ENCODE results near the gene CNTF.

Gene CNTF

DNA sequence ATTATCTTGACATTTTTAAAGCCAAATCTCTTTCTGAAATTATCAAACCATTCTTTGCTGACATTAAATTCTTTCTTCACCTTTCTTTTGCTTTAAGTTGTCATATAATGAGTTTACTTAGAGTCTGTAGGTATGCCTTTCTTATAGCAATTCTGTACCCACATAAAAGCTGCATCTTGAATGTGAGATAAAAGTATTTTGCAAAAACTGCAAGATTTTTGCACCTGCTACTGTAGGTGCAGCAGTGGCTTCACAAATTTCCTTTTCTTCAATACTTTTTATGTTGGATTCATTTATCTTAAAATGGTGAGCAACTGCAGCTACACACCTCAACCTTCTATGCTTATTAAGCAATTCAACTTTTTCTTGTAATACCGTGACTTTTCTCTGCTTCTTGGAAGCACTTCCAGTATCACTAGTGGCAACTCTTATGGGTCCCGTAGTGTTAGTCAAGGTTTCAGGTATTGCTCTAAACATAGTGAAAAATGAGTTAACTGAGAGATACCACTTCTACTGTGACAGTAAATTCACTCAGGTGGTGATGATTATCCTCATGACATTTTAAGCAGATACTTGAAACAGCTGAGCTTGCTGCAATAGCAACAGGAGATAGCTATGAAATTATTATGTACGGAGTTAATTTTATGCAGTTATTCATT is 24.9 kb upstream of the CNTF start:
- DNase-seq: no peak
- in situ Hi-C loops (cut with MboI; ENCODE audit: low pct_unique_long_range_greater_than_20kb, low sequenced_read_pairs): no loop called here

DNA sequence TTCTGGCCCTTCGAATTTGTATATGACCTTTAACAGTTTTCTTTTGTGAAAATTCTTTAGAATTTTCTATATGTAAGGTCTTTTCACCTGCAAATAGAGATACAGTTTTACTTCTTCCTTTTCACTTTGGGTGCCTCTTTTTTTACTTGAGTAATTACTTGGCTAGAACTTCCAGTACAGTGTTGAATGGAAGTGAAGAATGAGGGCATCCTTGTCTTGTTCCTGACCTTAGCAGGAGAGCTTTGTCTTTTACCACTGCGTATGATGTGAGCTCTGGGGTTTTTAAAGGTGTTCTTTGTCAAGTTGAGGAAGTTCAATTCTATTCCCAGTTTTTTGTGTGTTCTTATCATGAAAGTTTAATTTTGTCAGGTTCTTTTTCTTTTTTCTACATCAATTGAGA is 22.0 kb upstream of the CNTF start:
- no peak for DNase-seq
- in situ Hi-C loops (cut with MboI; ENCODE audit: low pct_unique_long_range_greater_than_20kb, low sequenced_read_pairs): no loop called here

- in situ Hi-C loops (cut with MboI; ENCODE audit: low pct_unique_long_range_greater_than_20kb, low sequenced_read_pairs): no loop called here
Observed at GRCh38 chr11:58606930-58607714, 15.3 kb upstream of the CNTF start.

GRCh38 chr11:58608331-58608730 is 14.1 kb upstream of the CNTF start:
- no peak for DNase-seq
- in situ Hi-C loops (cut with MboI; ENCODE audit: low pct_unique_long_range_greater_than_20kb, low sequenced_read_pairs): no loop called here

More at GRCh38 chr11:58606930-58607714, 15.3 kb upstream of the CNTF start:
- DNase-seq: no peak

GRCh38 chr11:58609723-58610122 is 12.7 kb upstream of the CNTF start:
- peak; percentile 55 for DNase-seq
- in situ Hi-C loops (cut with MboI; ENCODE audit: low pct_unique_long_range_greater_than_20kb, low sequenced_read_pairs): no loop called here

DNA sequence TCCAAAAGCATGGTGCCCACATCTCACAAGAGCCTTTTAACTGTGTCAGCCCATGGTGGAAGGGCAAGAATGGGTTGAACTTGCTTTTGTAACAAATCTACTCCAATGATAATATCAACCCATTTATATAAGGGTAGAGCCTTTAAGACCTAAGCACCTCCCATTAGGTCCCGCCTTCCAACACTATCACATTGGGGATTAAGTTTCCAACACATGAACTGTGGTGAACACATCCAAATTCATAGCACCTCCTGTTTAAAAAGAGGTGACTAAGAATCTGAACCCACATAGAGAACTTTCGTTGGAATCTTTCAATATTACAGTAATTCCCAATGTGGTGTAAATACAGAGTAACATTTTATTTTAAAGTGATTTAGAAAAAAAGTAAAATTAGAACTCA is 9.2 kb upstream of the CNTF start:
- in situ Hi-C loops (cut with MboI; ENCODE audit: low pct_unique_long_range_greater_than_20kb, low sequenced_read_pairs): no loop called here
- no peak for DNase-seq

GRCh38 chr11:58615559-58615958 is 6.9 kb upstream of the CNTF start:
- in situ Hi-C loops (cut with MboI; ENCODE audit: low pct_unique_long_range_greater_than_20kb, low sequenced_read_pairs): no loop called here

GRCh38 chr11:58616594-58616993 is 5.9 kb upstream of the CNTF start:
- in situ Hi-C loops (cut with MboI; ENCODE audit: low pct_unique_long_range_greater_than_20kb, low sequenced_read_pairs): no loop called here

More at GRCh38 chr11:58615559-58615958, 6.9 kb upstream of the CNTF start:
- no peak for DNase-seq

DNA sequence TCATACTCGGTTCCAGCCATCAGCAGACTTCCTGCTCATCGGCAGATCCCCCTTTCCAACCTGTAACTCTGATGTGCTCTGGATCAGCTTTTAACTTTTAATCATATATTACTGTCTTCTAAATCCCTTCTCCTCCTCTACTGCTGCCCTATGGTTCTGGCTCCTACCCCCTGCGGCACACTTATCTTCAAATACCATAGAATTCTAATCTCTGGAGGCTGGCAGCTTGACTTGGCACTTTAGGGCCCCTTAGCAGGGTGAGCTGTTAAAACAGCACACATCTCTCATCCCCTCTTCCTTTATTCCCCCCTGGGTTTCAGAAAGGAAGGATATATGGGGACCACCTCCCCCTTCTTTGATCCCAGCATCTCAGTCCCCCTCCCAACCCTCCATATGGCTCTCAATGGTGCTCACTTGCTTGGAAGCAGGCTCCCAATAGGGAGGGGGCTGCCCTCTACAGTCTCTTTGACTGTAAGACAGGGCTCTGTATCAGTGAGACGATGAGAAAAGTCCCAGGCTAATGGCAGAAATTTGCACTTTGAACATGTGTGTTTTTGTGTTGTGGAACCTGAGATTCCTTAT is 4.4 kb upstream of the CNTF start:
- in situ Hi-C loops (cut with MboI; ENCODE audit: low pct_unique_long_range_greater_than_20kb, low sequenced_read_pairs): no loop called here
- DNase-seq: no peak

More at GRCh38 chr11:58616594-58616993, 5.9 kb upstream of the CNTF start:
- DNase-seq: no peak

- in situ Hi-C loops (cut with MboI; ENCODE audit: low pct_unique_long_range_greater_than_20kb, low sequenced_read_pairs): no loop called here
Observed at GRCh38 chr11:58621586-58622262, 741 bp upstream of the CNTF start.

DNA sequence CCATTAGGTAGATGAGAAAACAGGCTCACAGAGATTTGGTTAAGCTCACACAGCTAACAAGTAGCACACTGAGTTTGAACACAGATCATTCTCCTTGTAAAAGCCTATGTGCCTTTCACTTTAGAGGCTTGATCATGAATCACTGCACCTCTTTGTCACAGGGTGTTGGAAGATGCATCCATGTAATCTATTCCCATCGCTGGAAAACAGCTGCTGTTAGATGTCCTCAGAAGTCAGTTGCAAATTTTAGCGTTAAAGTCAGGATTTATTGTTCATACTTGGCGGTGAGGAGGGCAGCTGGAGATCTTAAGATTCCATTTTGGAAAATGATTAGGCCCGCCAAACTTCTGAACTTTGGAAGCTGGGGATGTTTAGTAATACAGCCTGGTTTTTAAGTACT is 2.6 kb downstream of the CNTF start:
- no peak for DNase-seq
- in situ Hi-C loops (cut with MboI; ENCODE audit: low pct_unique_long_range_greater_than_20kb, low sequenced_read_pairs): loop anchor here (25.0 kb wide), 1 partner anchor 287 kb away; no protein-coding TSS in a partner anchor

More at GRCh38 chr11:58621586-58622262, 741 bp upstream of the CNTF start:
- no peak for DNase-seq

DNA sequence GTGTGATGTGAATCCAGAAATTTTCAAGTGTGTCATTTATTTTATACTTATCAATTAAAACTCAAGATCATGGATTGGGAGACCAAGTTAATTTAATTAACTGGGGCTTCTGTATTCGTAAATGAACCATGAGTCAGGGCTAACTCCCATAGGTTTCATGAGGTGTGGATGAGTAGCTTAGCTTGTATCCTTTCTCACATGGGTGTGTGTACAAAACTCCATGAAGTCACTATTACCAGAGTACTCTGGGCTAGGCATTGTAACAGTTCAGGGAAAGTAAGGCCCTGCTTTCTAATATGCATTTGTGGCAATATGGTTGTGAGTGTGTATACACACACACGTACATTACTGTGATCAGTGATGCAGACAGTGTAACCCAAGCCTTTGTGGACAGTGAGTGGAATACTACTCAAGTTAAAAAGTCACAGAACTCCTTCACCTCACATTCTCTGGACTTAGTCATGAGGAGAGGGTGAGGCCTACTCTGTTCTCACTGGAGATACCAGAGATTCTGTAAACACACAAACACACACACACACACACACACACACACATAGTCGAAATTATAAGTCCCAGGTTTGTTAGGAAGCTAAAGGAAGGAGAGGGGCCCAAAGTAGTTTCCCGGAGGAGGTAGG is 3.5 kb downstream of the CNTF start:
- in situ Hi-C loops (cut with MboI; ENCODE audit: low pct_unique_long_range_greater_than_20kb, low sequenced_read_pairs): loop anchor here (25.0 kb wide), 1 partner anchor 286 kb away; no protein-coding TSS in a partner anchor
- no peak for DNase-seq

DNA sequence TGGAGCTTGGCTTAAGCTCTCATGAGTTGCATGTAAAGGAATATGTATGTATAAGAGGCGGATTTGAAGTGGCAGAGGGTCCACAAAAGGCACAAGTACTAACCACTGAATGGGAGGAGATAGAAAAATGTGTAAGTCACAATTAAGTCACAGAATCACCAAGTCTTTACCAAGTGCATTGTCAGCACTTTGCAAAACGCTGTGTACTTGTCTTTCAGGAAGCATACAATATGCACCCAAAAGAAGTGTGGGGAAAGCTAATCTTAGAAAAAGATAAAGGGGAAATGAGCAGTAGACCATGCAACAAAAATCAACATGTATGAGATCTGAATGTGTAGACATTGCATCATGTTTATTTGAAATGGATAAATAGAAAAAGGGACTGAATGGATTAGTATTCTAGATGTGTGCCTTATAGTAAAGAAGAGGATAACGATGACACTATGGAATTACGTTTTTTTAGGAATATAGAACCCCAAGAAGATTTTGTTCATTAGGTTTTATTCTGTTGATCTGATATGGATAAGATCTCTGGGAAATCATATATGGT is 4.5 kb downstream of the CNTF start:
- in situ Hi-C loops (cut with MboI; ENCODE audit: low pct_unique_long_range_greater_than_20kb, low sequenced_read_pairs): loop anchor here (25.0 kb wide), 1 partner anchor 285 kb away; no protein-coding TSS in a partner anchor
- DNase-seq: no peak

DNA sequence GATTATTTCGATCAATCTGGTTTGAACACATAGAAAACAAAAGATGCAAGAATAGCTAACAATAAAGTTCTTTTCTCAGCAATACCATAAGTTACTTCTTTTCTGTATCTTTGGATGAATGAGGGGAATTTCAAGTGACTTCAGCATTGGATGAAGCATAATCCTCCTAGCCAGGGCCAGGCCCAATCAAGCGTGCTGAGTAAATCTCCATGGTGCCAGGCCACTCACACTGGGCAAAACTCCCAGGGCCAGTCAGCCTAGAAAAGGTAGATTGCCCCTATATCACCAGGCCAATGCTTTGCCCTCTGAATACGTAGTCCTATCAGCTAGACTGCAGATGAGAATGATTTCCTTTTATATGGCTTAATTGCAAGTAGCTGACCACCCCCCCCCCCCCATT is 6.0 kb downstream of the CNTF start:
- DNase-seq: no peak
- in situ Hi-C loops (cut with MboI; ENCODE audit: low pct_unique_long_range_greater_than_20kb, low sequenced_read_pairs): loop anchor here (25.0 kb wide), 1 partner anchor 284 kb away; no protein-coding TSS in a partner anchor

DNA sequence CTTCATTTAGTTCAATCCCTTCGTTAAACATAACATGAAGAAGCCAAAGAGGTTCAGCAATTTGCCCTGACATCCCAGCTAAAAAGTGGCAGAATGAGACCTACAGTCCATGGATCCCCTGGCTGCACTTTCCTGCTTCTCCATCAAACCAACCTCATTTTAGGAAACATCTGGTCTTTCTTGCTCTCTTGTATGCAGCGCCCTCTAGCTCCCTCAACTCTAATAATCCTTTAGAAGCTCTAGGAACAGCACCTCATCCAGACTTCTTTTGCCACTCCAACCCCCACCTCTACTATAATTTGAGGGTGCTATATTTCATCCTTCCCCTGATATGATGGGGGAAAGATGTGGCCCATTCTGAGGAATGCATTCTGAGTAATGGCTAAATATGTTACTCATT is 7.4 kb downstream of the CNTF start:
- in situ Hi-C loops (cut with MboI; ENCODE audit: low pct_unique_long_range_greater_than_20kb, low sequenced_read_pairs): loop anchor here (25.0 kb wide), 1 partner anchor 282 kb away; no protein-coding TSS in a partner anchor
- DNase-seq: peak; percentile 63

DNA sequence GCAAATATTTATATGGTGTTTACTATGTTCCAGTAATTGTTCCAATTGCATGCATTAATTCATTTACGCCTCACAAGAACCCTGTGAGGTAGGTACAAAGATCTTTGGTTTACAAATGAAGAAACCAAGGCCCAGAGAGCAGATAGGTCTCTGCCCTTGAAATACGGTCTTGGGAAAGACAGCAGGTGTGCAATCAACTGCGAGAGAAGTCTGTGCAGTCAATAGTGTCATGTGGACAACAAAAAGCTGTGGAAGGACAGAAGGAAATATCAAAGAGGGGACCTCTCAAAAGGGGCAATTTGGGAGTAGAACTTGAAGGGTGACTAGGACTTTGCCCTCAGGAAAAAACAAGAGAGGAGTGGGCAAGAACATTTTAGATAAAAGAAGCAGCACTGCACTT is 8.9 kb downstream of the CNTF start:
- DNase-seq: no peak
- in situ Hi-C loops (cut with MboI; ENCODE audit: low pct_unique_long_range_greater_than_20kb, low sequenced_read_pairs): loop anchor here (25.0 kb wide), 1 partner anchor 281 kb away; no protein-coding TSS in a partner anchor

DNA sequence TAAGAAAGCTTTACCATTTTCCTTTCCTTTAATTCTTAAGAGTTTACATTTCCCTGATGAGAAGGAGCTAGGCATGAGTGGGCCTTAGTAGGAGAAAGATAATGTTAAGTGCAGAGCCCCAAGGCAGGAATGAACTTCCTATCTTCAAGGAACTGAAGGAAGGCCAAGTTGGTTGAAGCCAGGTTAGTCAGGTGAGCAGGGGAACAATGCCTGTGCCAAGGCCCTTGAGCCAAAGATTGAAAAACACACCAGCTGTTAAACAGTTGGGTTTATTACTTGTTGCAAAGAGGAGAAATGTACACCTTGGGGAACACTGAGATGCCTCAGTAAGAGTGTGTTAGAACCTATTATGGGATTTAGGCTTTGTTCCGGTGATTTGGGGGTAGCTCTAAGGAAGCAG is 10.0 kb downstream of the CNTF start:
- no peak for DNase-seq
- in situ Hi-C loops (cut with MboI; ENCODE audit: low pct_unique_long_range_greater_than_20kb, low sequenced_read_pairs): loop anchor here (25.0 kb wide), 1 partner anchor 280 kb away; no protein-coding TSS in a partner anchor

- in situ Hi-C loops (cut with MboI; ENCODE audit: low pct_unique_long_range_greater_than_20kb, low sequenced_read_pairs): loop anchor here (25.0 kb wide), 1 partner anchor 276 kb away; no protein-coding TSS in a partner anchor
- DNase-seq: no peak
Observed at GRCh38 chr11:58636587-58636986, 14.1 kb downstream of the CNTF start.
